Measurements from ENCODE around the gene DUSP5.

DNA sequence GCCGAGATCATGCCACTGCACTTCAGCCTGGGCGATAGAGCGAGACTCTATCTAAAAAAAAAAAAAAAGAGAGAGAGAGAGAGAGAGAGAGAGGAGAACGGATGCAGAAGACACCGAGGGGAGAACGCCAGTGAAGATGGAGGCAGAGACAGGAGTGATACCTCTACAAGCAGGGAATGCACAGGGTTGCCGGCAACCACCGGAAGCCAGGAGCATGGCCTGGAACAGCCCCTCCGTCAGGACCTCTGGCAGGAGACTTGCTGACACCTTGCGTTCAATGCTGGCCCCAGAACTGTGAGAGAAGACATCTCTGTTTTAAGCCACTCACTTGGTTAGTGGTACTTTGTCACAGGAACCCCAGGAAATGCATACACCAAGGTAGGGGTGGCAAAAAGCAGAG lies 38.1 kb upstream of the DUSP5 start:
- no peak for TF ChIP-seq POLR2A (IDR thresholded peaks at IDR 0.05)
- TF ChIP-seq, protein P1, sequence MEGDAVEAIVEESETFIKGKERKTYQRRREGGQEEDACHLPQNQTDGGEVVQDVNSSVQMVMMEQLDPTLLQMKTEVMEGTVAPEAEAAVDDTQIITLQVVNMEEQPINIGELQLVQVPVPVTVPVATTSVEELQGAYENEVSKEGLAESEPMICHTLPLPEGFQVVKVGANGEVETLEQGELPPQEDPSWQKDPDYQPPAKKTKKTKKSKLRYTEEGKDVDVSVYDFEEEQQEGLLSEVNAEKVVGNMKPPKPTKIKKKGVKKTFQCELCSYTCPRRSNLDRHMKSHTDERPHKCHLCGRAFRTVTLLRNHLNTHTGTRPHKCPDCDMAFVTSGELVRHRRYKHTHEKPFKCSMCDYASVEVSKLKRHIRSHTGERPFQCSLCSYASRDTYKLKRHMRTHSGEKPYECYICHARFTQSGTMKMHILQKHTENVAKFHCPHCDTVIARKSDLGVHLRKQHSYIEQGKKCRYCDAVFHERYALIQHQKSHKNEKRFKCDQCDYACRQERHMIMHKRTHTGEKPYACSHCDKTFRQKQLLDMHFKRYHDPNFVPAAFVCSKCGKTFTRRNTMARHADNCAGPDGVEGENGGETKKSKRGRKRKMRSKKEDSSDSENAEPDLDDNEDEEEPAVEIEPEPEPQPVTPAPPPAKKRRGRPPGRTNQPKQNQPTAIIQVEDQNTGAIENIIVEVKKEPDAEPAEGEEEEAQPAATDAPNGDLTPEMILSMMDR (IDR thresholded peaks at IDR 0.05) = no peak

Data from Peyer's patch (tissue), 4 donors.